Measurements from ENCODE around the gene INSC. TPM values are rescaled to one million over a fixed set of nuclear protein-coding genes. Genes with fewer than 3 reads are reported as not detected.

INSC gene
- total and polyA plus RNA-seq, 2 of the 13 experiments (the other 11 are each of a cell fraction or from before 2014, with no cell fraction given), result 0.09 TPM; not detected in 1

DNA sequence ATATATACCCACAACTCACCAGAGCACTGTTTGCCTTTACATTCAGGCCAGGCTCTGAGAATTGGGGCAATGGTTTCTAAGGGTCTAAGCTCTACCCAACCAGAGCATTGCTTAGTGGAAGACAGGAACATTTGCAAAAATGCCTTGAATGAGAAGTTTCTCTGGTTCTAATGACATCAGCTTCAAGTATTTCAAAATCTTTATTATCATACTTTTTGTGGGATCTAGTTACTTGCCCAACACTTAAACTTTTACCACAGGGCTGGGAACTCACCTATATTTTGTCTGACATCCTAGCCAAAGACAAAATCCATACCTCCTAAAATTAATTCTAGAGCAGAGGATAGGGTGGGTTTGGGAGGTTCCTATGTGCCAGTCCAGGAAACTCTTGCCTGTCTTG, 51.5 kb downstream of the INSC start:
- DNase-seq (ENCODE audit: low spot score), result no peak
- intact Hi-C loops (cut with micrococcal nuclease; ENCODE audit: unreplicated experiment), result no loop called here
- CTCF ChIA-PET (ENCODE audit: low intra/inter-chr PET ratio, low total read pairs), result no interaction called here

More for the DNA sequence above, 51.5 kb downstream of the INSC start:
- Histone ChIP-seq H3K27ac (ENCODE audit: extremely low read length, insufficient read depth, low read length) (no peak overlapping the region), H3K9me3 (ENCODE audit: low read length) (no peaks in the 10 kb centered on the region), H2AFZ (ENCODE audit: low read length) (no peak overlapping the region), H3K27me3 (ENCODE audit: control insufficient read depth in 1 of 2, insufficient read depth in 2 of 2, low read length in 2 of 2) (no peaks in the 10 kb centered on the region), H4K20me1 (ENCODE audit: insufficient read depth, low read length) (no peaks in the 10 kb centered on the region), H3K4me2 (ENCODE audit: low read depth, low read length) (no peak overlapping the region), H3K9ac (ENCODE audit: insufficient read depth, low read depth, low read length) (no peak overlapping the region), H3K79me2 (ENCODE audit: insufficient read depth, low read length) (no peaks in the 10 kb centered on the region), H3K36me3 (replicated peaks in 1 of 2; ENCODE audit: control insufficient read depth in 1 of 2, insufficient read depth in 2 of 2, low read length in 2 of 2) (no peaks in the 10 kb centered on the region), H3K4me3 (replicated peaks in 1 of 3; ENCODE audit: insufficient read depth in 1 of 3, low read depth in 2 of 3, low read length in 3 of 3) (no peak overlapping the region), H3K4me1 (ENCODE audit: insufficient read depth, low read length) (no peaks in the 10 kb centered on the region)
- in situ Hi-C loops (cut with HindIII; ENCODE audit: extremely low pct_ligation_motif_present, low pct_unique_long_range_greater_than_20kb), result no loop called here
- POLR2A ChIA-PET, result no interaction called here
- BruUV-seq (replicated peaks), result no TSS peak
- no peak for ATAC-seq
- TF ChIP-seq ZFX (CRISPR knock-in tag; IDR thresholded peaks at IDR 0.05; ENCODE audit: low read depth), result no peak
- TF ChIP-seq ZNF224 (CRISPR knock-in tag; IDR thresholded peaks at IDR 0.05), result no peak
- TF ChIP-seq ZNF3 (CRISPR knock-in tag; IDR thresholded peaks at IDR 0.05), result no peak
- TF ChIP-seq HMG20A (CRISPR knock-in tag; IDR thresholded peaks at IDR 0.05; ENCODE audit: borderline replicate concordance), result no peak
- TF ChIP-seq KDM2A (CRISPR knock-in tag; IDR thresholded peaks at IDR 0.05; ENCODE audit: borderline replicate concordance, low read depth), result no peak
- TF ChIP-seq ZNF414 (CRISPR knock-in tag; IDR thresholded peaks at IDR 0.05), result no peak
- TF ChIP-seq ZNF20 (CRISPR knock-in tag; IDR thresholded peaks at IDR 0.05), result no peak
- TF ChIP-seq ZKSCAN5 (CRISPR knock-in tag; IDR thresholded peaks at IDR 0.05), result no peak
- TF ChIP-seq CSRNP1 (CRISPR knock-in tag; IDR thresholded peaks at IDR 0.05), result no peak
- TF ChIP-seq TRIM24 (CRISPR knock-in tag; IDR thresholded peaks at IDR 0.05), result no peak
- TF ChIP-seq, protein P1, sequence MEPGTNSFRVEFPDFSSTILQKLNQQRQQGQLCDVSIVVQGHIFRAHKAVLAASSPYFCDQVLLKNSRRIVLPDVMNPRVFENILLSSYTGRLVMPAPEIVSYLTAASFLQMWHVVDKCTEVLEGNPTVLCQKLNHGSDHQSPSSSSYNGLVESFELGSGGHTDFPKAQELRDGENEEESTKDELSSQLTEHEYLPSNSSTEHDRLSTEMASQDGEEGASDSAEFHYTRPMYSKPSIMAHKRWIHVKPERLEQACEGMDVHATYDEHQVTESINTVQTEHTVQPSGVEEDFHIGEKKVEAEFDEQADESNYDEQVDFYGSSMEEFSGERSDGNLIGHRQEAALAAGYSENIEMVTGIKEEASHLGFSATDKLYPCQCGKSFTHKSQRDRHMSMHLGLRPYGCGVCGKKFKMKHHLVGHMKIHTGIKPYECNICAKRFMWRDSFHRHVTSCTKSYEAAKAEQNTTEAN (CRISPR knock-in tag; conservative IDR thresholded peaks at IDR 0.05), result no peak
- TF ChIP-seq FOXO1 (CRISPR knock-in tag; IDR thresholded peaks at IDR 0.05), result no peak
- FAIRE-seq, result no peak

All from HepG2 (cell line).